SK-N-SH (cell line): ENCODE results near the gene BCAS3.

Experiments
- ELF1 ChIP-seq: IDR thresholded peaks from 2 replicates; pipeline ENCODE4 v1.4.0; 2012
- EP300 ChIP-seq, 2 experiments: IDR thresholded peaks; 2 replicates each; pipeline versions ENCODE4 v1.4.0 to v1.6.1; 2012; ENCODE audit warnings: borderline replicate concordance in 1 of 2, low read depth in 1 of 2, low read length in 1 of 2
- EZH2phosphoT487 ChIP-seq: fragments of 200-600 bp; sonication (generic); IDR thresholded peaks from 2 replicates; pipeline ENCODE4 v1.6.1; 2017; ENCODE audit warnings: low read depth, mixed run types, mild to moderate bottlenecking, antibody characterized with exemption, moderate library complexity, borderline replicate concordance
- GABPA ChIP-seq: IDR thresholded peaks from 2 replicates; pipeline ENCODE4 v1.4.0; 2012; ENCODE audit warnings: low read depth, mild to moderate bottlenecking
- MXI1 ChIP-seq: IDR thresholded peaks from 2 replicates; pipeline ENCODE4 v1.6.1; 2012; ENCODE audit warnings: mild to moderate bottlenecking, low read depth, low read length, improper control_type of control experiment
- POLR2AphosphoS5 ChIP-seq: IDR thresholded peaks from 2 replicates; pipeline ENCODE4 v1.6.1; 2012; ENCODE audit warnings: low read depth, low read length
- RAD21 ChIP-seq: IDR thresholded peaks from 2 replicates; pipeline ENCODE4 v1.6.1; 2012; ENCODE audit warnings: mild to moderate bottlenecking, low read length
- RFX5 ChIP-seq: IDR thresholded peaks from 2 replicates; pipeline ENCODE4 v1.6.1; 2012; ENCODE audit warnings: mild to moderate bottlenecking, improper control_type of control experiment, low read length
- TAF1 ChIP-seq: IDR thresholded peaks from 2 replicates; pipeline ENCODE4 v1.6.1; 2012; ENCODE audit warnings: low read depth, mild to moderate bottlenecking, low read length, moderate library complexity, borderline replicate concordance
- TCF12 ChIP-seq: IDR thresholded peaks from 2 replicates; pipeline ENCODE4 v1.4.0; 2012
- TF ChIP-seq, protein P1 (sequence below): fragments of 200-600 bp; sonication (generic); IDR thresholded peaks from 2 replicates; pipeline ENCODE4 v1.6.1; 2017; ENCODE audit warnings: antibody characterized with exemption, mild to moderate bottlenecking, moderate library complexity
- TF ChIP-seq, protein P2 (sequence below): fragments of 150-350 bp; IDR thresholded peaks from 2 replicates; pipeline ENCODE4 v1.6.1; 2017; ENCODE audit warnings: antibody characterized with exemption, low read length, low read depth, borderline replicate concordance

DNA sequence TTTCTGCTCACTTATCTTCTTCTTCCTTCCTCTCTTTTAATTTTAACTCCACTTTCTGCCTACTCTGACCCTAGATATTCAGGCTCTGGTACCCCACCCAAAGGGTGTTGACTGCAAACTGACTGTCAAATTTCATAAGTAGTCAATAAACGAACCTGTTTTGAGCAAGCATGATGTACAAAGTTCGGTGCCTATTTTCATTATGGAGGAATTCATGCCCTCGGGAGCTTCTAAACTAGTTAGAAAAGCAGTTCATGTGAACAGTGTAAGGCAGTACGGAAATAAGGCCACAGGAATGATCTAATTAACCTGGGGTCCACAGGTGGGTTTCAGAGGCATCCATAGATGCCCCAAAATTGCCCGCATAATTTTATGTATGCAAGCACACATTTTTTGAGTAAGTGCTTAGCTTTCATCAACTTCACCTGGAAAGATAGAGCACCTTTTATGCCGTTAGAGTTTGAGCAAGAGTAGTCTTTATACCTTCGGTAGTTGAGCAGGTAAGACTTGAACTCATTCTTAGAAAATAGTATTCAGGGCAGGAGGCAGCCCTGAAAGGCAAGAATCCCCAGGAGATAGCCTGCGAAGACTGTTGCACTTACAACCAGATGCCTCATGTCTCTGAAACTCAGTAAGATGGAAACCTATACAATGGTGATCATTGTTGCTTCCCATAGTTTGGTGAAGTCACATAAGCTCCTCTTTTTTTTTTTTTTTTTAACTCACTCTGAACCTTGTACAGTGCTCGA, 685.4 kb downstream of the BCAS3 start:
- no peak for TF ChIP-seq TAF1
- TF ChIP-seq, protein P1, sequence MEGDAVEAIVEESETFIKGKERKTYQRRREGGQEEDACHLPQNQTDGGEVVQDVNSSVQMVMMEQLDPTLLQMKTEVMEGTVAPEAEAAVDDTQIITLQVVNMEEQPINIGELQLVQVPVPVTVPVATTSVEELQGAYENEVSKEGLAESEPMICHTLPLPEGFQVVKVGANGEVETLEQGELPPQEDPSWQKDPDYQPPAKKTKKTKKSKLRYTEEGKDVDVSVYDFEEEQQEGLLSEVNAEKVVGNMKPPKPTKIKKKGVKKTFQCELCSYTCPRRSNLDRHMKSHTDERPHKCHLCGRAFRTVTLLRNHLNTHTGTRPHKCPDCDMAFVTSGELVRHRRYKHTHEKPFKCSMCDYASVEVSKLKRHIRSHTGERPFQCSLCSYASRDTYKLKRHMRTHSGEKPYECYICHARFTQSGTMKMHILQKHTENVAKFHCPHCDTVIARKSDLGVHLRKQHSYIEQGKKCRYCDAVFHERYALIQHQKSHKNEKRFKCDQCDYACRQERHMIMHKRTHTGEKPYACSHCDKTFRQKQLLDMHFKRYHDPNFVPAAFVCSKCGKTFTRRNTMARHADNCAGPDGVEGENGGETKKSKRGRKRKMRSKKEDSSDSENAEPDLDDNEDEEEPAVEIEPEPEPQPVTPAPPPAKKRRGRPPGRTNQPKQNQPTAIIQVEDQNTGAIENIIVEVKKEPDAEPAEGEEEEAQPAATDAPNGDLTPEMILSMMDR = no peak
- no peak for TF ChIP-seq EZH2phosphoT487
- no peak for TF ChIP-seq POLR2AphosphoS5
- TF ChIP-seq ELF1 = no peak
- TF ChIP-seq RAD21 = no peak
- no peak for TF ChIP-seq GABPA
- no peak for TF ChIP-seq EP300 (IDR thresholded peaks at IDR 0.05; ENCODE audit: borderline replicate concordance in 1 of 2, low read depth in 1 of 2, low read length in 1 of 2)
- TF ChIP-seq, protein P2, sequence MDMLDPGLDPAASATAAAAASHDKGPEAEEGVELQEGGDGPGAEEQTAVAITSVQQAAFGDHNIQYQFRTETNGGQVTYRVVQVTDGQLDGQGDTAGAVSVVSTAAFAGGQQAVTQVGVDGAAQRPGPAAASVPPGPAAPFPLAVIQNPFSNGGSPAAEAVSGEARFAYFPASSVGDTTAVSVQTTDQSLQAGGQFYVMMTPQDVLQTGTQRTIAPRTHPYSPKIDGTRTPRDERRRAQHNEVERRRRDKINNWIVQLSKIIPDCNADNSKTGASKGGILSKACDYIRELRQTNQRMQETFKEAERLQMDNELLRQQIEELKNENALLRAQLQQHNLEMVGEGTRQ = no peak
- no peak for TF ChIP-seq MXI1
- TF ChIP-seq RFX5 = no peak
- no peak for TF ChIP-seq TCF12
